H9 (cell line): ENCODE data around the gene CD3D. TPM values are rescaled to one million over a fixed set of nuclear protein-coding genes. Genes with fewer than 3 reads are reported as not detected.

ENCODE experiments used
- DNase-seq: peaks from one replicate; pipeline ENCODE4 v3.0.0-alpha.2; 2017
- H2AFZ ChIP-seq: one replicate; pipeline ENCODE4 v1.6.1; 2013; ENCODE audit warnings: mild to moderate bottlenecking, low read length, control low read depth, moderate library complexity
- H2AK5ac ChIP-seq: 2 replicates; pipeline ENCODE4 v1.6.1; 2013; ENCODE audit warnings: low read length, control low read depth, mixed read lengths; ENCODE audit not compliant: insufficient read length
- H2BK120ac ChIP-seq: one replicate; pipeline ENCODE4 v1.6.1; 2013; ENCODE audit warnings: low read depth, mild to moderate bottlenecking, low read length, control low read depth, inconsistent platforms; ENCODE audit not compliant: poor library complexity, severe bottlenecking
- H2BK12ac ChIP-seq: 2 replicates; pipeline ENCODE4 v1.6.1; 2013; ENCODE audit warnings: low read length, control low read depth, mixed read lengths, low read depth; ENCODE audit not compliant: insufficient read length
- H2BK15ac ChIP-seq: 2 replicates; pipeline ENCODE4 v1.6.1; 2013; ENCODE audit warnings: low read depth, low read length, control low read depth
- H2BK20ac ChIP-seq: one replicate; pipeline ENCODE4 v1.6.1; 2013; ENCODE audit warnings: low read depth, mild to moderate bottlenecking, low read length, control low read depth, inconsistent platforms; ENCODE audit not compliant: poor library complexity, severe bottlenecking
- H2BK5ac ChIP-seq: 2 replicates; pipeline ENCODE4 v1.6.1; 2013; ENCODE audit warnings: low read length, control low read depth, mixed read lengths; ENCODE audit not compliant: insufficient read length
- H3K14ac ChIP-seq: 2 replicates; pipeline ENCODE4 v1.6.1; 2013; ENCODE audit warnings: low read length, control low read depth; ENCODE audit not compliant: insufficient read depth
- H3K18ac ChIP-seq: 2 replicates; pipeline ENCODE4 v1.6.1; 2013; ENCODE audit warnings: low read depth, mild to moderate bottlenecking, mixed read lengths, low read length, control low read depth; ENCODE audit not compliant: insufficient read length
- H3K23ac ChIP-seq: 2 replicates; pipeline ENCODE4 v1.6.1; 2013; ENCODE audit warnings: low read length, control low read depth, mixed read lengths, low read depth; ENCODE audit not compliant: insufficient read length
- H3K23me2 ChIP-seq: 2 replicates; pipeline ENCODE4 v1.6.1; 2013; ENCODE audit warnings: low read depth, mild to moderate bottlenecking, mixed read lengths, low read length, control low read depth; ENCODE audit not compliant: insufficient read length, poor library complexity, severe bottlenecking
- H3K27ac ChIP-seq: 2 replicates; pipeline ENCODE4 v1.5.1; 2013; ENCODE audit warnings: low read length, control low read depth, mixed read lengths, low read depth; ENCODE audit not compliant: insufficient read length
- H3K27me3 ChIP-seq: 2 replicates; pipeline ENCODE4 v1.6.1; 2013; ENCODE audit warnings: low read length, control low read depth, inconsistent platforms; ENCODE audit not compliant: insufficient read depth
- H3K4ac ChIP-seq: 2 replicates; pipeline ENCODE4 v1.6.1; 2013; ENCODE audit warnings: low read depth, mild to moderate bottlenecking, control low read depth, inconsistent platforms, low read length, moderate library complexity
- H3K4me1 ChIP-seq: 2 replicates; pipeline ENCODE4 v1.6.1; 2013; ENCODE audit warnings: low read length, control low read depth, inconsistent platforms; ENCODE audit not compliant: insufficient read depth
- H3K4me2 ChIP-seq: 2 replicates; pipeline ENCODE4 v1.6.1; 2013; ENCODE audit warnings: low read length, control low read depth, mixed read lengths; ENCODE audit not compliant: insufficient read length, insufficient read depth
- H3K56ac ChIP-seq: 2 replicates; pipeline ENCODE4 v1.6.1; 2013; ENCODE audit warnings: low read depth, mild to moderate bottlenecking, mixed read lengths, low read length, control low read depth; ENCODE audit not compliant: insufficient read length
- H3K79me1 ChIP-seq: 2 replicates; pipeline ENCODE4 v1.6.1; 2013; ENCODE audit warnings: low read depth, mild to moderate bottlenecking, moderate library complexity, low read length, control low read depth, inconsistent platforms; ENCODE audit not compliant: insufficient read depth, poor library complexity, severe bottlenecking
- H3K79me2 ChIP-seq: 2 replicates; pipeline ENCODE4 v1.6.1; 2013; ENCODE audit warnings: low read length, control low read depth, inconsistent platforms; ENCODE audit not compliant: insufficient read depth
- H3K9ac ChIP-seq: 2 replicates; pipeline ENCODE4 v1.6.1; 2013; ENCODE audit warnings: low read length, control low read depth, mixed read lengths; ENCODE audit not compliant: insufficient read length; ENCODE audit errors: extremely low read depth
- H3K9me3 ChIP-seq: one replicate; pipeline ENCODE4 v1.6.1; 2013; ENCODE audit warnings: low read depth, low read length, inconsistent platforms; ENCODE audit not compliant: control insufficient read depth
- H3T11ph ChIP-seq: one replicate; pipeline ENCODE4 v1.6.1; 2013; ENCODE audit warnings: mild to moderate bottlenecking, low read length, control low read depth, inconsistent platforms
- H4K20me1 ChIP-seq: one replicate; pipeline ENCODE4 v1.6.1; 2013; ENCODE audit not compliant: control insufficient read depth, insufficient read length, insufficient read depth
- H4K5ac ChIP-seq: 2 replicates; pipeline ENCODE4 v1.6.1; 2013; ENCODE audit warnings: low read depth, mild to moderate bottlenecking, mixed read lengths, low read length, control low read depth; ENCODE audit not compliant: insufficient read length
- H4K8ac ChIP-seq: replicated peaks from 2 replicates; pipeline ENCODE4 v1.6.1; 2013; ENCODE audit warnings: low read length, control low read depth, mixed read lengths, low read depth; ENCODE audit not compliant: insufficient read length
- H4K91ac ChIP-seq: 2 replicates; pipeline ENCODE4 v1.6.1; 2013; ENCODE audit warnings: low read depth, mild to moderate bottlenecking, moderate library complexity, mixed read lengths, low read length, control low read depth; ENCODE audit not compliant: insufficient read length
- H3K27ac Mint-ChIP-seq, 3 experiments: 2 replicates in 2 of 3; 3 replicates in 1 of 3; pipeline ENCODE4 v1.8.0; 2020 to 2021; ENCODE audit warnings: mixed read lengths in 3 of 3, mild to moderate bottlenecking in 1 of 3, moderate library complexity in 1 of 3
- H3K27me3 Mint-ChIP-seq: 2 replicates; pipeline ENCODE4 v1.8.0; 2021; ENCODE audit warnings: low read depth, mild to moderate bottlenecking, moderate library complexity, mixed read lengths
- H3K36me3 Mint-ChIP-seq, 3 experiments: 2 replicates in 2 of 3; 3 replicates in 1 of 3; pipeline ENCODE4 v1.8.0; 2020 to 2021; ENCODE audit warnings: low read depth in 3 of 3, mixed read lengths in 3 of 3; ENCODE audit not compliant: insufficient read depth in 1 of 3
- H3K4me1 Mint-ChIP-seq, 2 experiments: 2 replicates each; pipeline ENCODE4 v1.8.0; 2020; ENCODE audit warnings: mixed read lengths in 2 of 2
- H3K4me3 Mint-ChIP-seq, 2 experiments: 2 replicates in 1 of 2; 3 replicates in 1 of 2; pipeline ENCODE4 v1.8.0; 2020 to 2021; ENCODE audit warnings: mild to moderate bottlenecking in 2 of 2, mixed read lengths in 2 of 2, moderate library complexity in 1 of 2
- H3K9me3 Mint-ChIP-seq, 2 experiments: 2 replicates in 1 of 2; 3 replicates in 1 of 2; pipeline ENCODE4 v1.8.0; 2020; ENCODE audit warnings: mild to moderate bottlenecking in 2 of 2, mixed read lengths in 2 of 2, moderate library complexity in 1 of 2
- WGBS: extraction: QIAGEN DNeasy Blood & Tissue Kit; methylation state at CpG from one replicate; pipeline ENCODE4 v1.1.7; 2013; ENCODE audit warnings: missing lambda C conversion rate, low lambda C conversion rate, mixed read lengths; ENCODE audit not compliant: insufficient read length; ENCODE audit errors: extremely low coverage; 5-methylcytosine and 5-hydroxymethylcytosine counted together
- total RNA-seq: library from RNA; stranded (reverse); gene quantifications from 2 replicates; pipeline ENCODE4 v1.2.1, GENCODE V29; 2021
- TF ChIP-seq, protein P1 (sequence below): fragments of 200-600 bp; sonication (generic); conservative IDR thresholded peaks from 3 replicates; pipeline ENCODE4 v1.8.0; 2021; ENCODE audit warnings: antibody characterized with exemption, mild to moderate bottlenecking

Gene CD3D
- total RNA-seq, 1 experiment from 2014 or later, result not detected

DNA sequence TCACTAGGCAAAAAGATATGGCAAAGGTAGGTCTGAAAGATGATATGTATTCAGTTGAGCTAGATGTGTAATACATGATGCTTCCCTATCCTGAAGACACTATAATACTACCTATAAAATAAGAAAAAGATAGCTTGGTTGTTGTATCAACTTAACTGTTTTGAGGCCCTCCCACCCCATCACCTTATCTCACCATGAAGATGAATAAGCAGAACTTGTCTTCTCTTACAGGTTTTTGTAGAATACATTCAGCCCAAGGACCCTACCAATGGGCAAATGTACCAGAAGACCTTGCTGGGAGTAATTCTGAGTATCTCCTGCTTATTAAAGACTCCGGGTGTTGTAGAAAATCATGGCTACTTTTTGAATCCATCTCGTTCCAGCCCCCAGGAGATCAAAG lies 30.8 kb upstream of the CD3D start:
- TF ChIP-seq, protein P1, sequence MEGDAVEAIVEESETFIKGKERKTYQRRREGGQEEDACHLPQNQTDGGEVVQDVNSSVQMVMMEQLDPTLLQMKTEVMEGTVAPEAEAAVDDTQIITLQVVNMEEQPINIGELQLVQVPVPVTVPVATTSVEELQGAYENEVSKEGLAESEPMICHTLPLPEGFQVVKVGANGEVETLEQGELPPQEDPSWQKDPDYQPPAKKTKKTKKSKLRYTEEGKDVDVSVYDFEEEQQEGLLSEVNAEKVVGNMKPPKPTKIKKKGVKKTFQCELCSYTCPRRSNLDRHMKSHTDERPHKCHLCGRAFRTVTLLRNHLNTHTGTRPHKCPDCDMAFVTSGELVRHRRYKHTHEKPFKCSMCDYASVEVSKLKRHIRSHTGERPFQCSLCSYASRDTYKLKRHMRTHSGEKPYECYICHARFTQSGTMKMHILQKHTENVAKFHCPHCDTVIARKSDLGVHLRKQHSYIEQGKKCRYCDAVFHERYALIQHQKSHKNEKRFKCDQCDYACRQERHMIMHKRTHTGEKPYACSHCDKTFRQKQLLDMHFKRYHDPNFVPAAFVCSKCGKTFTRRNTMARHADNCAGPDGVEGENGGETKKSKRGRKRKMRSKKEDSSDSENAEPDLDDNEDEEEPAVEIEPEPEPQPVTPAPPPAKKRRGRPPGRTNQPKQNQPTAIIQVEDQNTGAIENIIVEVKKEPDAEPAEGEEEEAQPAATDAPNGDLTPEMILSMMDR, result no peak
- Histone ChIP-seq H3K4me1 (no peaks in the 10 kb centered on the region), H2BK20ac (no peak overlapping the region), H4K20me1 (no peaks in the 10 kb centered on the region), H3K79me1 (no peaks in the 10 kb centered on the region), H3K9me3 (no peaks in the 10 kb centered on the region), H4K5ac (no peak overlapping the region), H3K9ac (no peak overlapping the region), H3K4me2 (no peak overlapping the region), H3K14ac (no peak overlapping the region), H2BK12ac (no peak overlapping the region), H2AFZ (no peak overlapping the region), H2BK120ac (no peak overlapping the region), H3K27ac (no peak overlapping the region), H3K56ac (no peak overlapping the region), H3K79me2 (no peaks in the 10 kb centered on the region), H4K91ac (no peak overlapping the region), H3K23me2 (no peaks in the 10 kb centered on the region), H3T11ph (no peak overlapping the region), H3K27me3 (no peaks in the 10 kb centered on the region), H4K8ac (no peak overlapping the region), H2AK5ac (no peak overlapping the region), H2BK5ac (no peak overlapping the region), H3K18ac (no peak overlapping the region), H2BK15ac (no peak overlapping the region), H3K4ac (no peak overlapping the region), H3K23ac (no peak overlapping the region)
- DNase-seq, result no peak
- Mint-ChIP-seq H3K4me3 (no peak overlapping the region), H3K36me3 (peaks cover 23 to 82% (median 77%) of the 10 kb centered on the region in 3 experiments; a peak in 6 of 7 replicates), H3K4me1 (no peaks in the 10 kb centered on the region), H3K9me3 (no peaks in the 10 kb centered on the region), H3K27ac (no peak overlapping the region), H3K27me3 (no peaks in the 10 kb centered on the region)
- WGBS, result no CpG with 5 or more reads among the region's 2 CpGs
